Effector CD8-positive, alpha-beta T cell (primary cell): ENCODE data around the gene C19orf85.
"Not testable (repeated sequence)": the region's sequence is repeated elsewhere in the genome, so short reads cannot be mapped to it uniquely, and the experiment has no call there.

Source experiments
- DNase-seq: peaks from one replicate; lab custom pipeline; 2025; lab: John Stamatoyannopoulos, UW
- total RNA-seq, 4 experiments: gene quantifications; one replicate each; lab custom pipeline; 2026; lab: John Stamatoyannopoulos, UW

Gene C19orf85
- 0 reads per million in 4 experiments for total RNA-seq

DNA sequence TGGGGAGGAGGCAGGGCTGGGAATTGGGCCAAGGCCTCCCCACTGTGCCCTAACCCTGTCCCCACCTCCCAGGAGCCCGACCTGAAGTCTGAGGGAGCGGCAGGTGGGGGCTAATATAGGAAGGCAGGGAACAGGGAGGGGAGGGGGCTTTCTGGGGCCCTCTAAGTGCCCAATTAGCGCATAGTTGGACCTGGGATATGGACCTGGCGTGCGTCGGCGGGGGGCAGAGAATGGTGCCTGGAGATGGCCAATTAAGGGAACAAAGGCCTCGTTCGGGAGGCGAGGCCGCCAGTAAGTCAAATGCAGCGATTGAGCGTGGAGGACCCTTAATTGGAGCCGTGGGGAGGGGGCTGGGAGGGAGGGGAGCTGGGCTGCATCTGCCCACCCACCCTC is at the start of gene C19orf85:
TSS of gene C19orf85 (minus strand) at position 90 of the 393 bp plus-strand sequence. CDS start 197 bp downstream, outside the sequence.
- DNase-seq: no peak

DNA sequence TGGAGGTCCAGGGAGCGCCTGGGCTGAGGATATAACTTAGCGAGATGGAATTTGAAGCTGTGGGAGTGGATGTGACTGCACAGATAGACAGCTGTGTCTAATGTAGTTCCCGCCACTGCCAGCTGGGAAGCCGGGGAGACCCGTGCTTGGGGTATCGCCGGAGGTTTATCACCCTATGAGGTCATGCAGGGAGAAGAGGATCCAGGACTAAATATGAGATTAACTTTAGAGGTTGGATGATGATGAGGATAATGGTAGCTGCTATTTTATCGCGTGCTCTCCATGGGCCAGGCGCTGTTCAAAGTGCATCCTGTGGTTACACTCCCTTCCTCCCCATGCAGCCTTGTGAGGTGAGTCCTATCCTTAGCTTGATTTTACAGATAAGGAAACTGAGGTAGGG is 43.6 kb upstream of the C19orf85 start:
- DNase-seq: no peak

- DNase-seq: no peak
Observed at GRCh38 chr19:55504981-55505380, 40.4 kb upstream of the C19orf85 start.

- DNase-seq: no peak
Observed at GRCh38 chr19:55504252-55504603, 39.7 kb upstream of the C19orf85 start.

- DNase-seq: peak; percentile 94
Observed at GRCh38 chr19:55503502-55504251, 39.1 kb upstream of the C19orf85 start.

DNA sequence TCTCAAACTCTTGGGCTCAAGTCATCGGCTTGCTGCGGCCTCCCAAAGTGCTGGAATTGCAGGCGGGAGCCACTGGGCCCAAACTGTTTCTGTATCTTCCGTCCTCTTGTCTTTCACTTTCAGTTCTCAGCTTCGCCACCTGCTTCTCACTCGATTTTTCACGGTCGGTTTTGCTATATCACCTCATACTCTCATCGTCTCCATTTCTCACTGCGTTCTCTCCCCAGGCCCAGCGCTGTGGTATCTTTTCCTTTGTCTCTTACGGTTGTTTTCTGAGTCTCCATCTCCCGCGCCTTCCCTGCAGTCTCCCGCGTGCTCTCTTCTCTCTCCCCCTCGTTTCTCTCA is 38.6 kb upstream of the C19orf85 start:
- no peak for DNase-seq

- DNase-seq: no peak
Observed at GRCh38 chr19:55502197-55502952, 37.8 kb upstream of the C19orf85 start.

DNA sequence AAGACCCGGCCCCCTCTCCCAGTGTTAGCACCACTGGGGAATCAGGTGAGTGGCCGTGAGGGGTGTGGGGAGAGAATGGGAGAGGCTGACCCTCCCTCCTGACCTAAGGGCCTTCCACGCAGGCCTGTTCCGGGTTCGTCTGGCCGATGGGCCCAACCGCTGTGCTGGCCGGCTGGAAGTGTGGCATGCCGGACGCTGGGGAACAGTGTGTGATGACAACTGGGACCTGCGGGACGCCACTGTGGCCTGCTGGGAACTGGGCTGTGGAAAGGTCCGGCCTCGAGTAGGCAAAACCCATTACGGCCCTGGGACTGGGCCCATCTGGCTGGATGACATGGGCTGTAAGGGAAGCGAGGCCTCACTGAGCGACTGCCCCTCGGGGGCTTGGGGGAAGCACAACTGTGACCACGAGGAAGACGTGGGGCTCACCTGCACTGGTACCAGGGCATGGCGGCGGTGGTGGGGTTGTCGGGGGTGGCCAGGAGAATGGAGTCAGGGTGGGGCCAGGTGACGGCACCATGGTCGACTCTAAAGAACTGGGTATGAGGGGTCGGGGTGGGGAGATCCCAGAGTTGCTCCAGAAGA is 35.9 kb upstream of the C19orf85 start:
- DNase-seq: no peak

GRCh38 chr19:55498246-55498840 is 33.8 kb upstream of the C19orf85 start:
- DNase-seq: no peak

- DNase-seq: no peak
Observed at GRCh38 chr19:55497763-55498162, 33.2 kb upstream of the C19orf85 start.

GRCh38 chr19:55496820-55497219 is 32.3 kb upstream of the C19orf85 start:
- DNase-seq: not testable (repeated sequence)

GRCh38 chr19:55495646-55496349 is 31.2 kb upstream of the C19orf85 start:
- no peak for DNase-seq

DNA sequence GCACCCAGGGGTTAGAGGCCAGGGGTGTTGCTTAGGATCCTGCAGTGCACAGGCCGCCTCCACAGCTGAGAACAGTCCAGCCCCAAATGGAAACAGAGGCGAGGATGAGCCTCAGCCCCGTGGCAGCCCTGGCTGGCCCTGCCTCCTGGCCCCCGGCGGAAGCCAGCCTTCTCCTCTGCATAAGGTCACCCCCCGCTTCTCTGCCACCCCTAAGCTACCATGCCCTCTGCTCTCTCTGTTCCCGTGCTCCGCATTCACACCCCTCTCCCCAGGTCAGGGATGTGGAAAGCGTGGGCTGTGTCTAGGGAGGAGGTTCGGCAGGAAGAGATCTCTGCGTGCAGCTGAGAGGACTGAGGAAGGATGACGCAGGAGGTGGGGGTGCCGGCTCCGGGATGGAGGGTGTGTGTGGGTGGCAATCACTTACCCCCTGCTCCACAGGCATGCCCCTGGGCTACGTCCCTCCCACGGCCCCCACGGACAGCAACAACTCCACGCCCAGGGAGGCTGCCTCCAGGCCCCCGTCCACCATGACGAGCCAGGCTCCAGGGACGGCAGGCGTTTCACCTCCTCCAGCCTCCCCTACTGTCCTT is 29.7 kb upstream of the C19orf85 start:
- DNase-seq: no peak

DNA sequence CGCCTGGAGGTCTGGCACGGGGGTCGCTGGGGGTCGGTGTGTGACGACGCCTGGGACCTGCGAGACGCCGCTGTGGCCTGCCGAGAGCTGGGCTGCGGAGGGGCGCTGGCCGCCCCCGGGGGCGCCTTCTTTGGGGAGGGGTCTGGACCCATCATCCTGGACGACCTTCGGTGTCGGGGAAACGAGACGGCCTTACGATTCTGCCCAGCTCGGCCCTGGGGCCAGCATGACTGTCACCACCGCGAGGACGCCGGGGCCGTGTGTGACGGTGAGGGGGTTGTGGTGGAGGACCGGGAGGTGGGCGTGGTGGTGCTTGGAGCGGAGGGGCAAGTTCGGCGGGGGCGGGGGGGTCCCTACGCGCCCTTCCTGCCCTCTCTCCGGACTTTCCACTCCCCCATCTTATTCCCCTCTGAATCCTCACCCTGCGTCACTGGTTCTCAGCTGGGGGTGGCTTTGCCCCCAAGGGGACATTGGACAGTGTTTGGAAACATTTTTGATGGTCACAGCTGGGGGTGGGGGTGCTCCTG is 29.2 kb upstream of the C19orf85 start:
- DNase-seq: no peak

DNA sequence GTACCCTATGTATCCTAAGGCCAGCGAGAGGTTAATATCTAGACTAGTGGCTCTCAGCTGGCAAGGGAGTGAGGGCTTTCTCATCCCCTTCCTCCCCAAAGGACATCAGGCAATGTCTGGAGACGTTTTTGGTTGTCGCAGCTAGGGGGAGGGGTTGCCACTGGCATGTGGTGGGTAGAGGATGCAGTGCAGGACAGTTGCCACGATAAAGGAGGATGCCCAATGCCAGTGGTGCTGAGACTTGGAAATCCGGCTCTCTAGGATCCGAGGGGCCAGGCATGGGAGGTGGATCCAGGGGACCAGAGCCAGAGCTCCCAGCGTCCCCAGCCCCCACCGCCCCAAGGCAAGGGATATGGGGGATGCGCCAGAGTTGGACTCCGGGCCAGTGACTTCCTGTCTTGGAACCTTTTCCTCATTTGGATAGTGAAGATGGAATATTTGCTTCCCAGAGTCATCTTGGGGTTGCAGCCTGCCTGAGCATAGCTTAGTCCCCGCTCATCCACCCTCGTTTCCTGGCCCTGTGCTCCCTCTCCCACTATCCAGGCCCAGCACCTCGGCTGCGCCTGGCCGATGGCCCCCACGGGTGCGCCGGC is 28.6 kb upstream of the C19orf85 start:
- DNase-seq: no peak

DNA sequence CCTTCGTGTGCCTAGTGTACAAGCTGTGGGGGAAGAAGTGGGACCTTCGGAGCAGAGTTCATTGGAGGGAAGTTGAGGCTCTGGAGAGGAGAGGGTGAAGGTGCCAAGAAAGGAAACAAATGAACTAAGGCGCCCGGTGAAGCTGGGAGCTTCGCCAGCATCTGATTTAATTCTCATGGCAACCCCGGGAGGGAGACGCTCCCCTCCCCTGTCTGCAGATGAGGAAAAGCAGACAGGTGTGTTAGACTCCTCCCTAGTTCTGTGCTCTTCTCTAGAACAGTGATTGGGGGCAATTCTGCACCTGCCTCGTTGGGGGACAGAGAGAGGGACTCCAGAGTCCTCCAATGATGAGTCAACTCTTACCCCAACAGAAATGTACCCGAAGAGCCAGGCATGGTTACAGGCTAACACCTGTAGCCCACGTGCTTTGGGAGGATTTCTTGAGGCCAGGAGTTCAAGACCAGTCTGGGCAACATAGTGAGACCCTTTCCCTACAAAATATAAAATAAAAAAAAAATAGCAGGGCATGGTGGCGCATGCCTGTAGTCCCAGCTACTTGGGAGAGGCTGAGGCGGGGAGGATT is 27.9 kb upstream of the C19orf85 start:
- no peak for DNase-seq

DNA sequence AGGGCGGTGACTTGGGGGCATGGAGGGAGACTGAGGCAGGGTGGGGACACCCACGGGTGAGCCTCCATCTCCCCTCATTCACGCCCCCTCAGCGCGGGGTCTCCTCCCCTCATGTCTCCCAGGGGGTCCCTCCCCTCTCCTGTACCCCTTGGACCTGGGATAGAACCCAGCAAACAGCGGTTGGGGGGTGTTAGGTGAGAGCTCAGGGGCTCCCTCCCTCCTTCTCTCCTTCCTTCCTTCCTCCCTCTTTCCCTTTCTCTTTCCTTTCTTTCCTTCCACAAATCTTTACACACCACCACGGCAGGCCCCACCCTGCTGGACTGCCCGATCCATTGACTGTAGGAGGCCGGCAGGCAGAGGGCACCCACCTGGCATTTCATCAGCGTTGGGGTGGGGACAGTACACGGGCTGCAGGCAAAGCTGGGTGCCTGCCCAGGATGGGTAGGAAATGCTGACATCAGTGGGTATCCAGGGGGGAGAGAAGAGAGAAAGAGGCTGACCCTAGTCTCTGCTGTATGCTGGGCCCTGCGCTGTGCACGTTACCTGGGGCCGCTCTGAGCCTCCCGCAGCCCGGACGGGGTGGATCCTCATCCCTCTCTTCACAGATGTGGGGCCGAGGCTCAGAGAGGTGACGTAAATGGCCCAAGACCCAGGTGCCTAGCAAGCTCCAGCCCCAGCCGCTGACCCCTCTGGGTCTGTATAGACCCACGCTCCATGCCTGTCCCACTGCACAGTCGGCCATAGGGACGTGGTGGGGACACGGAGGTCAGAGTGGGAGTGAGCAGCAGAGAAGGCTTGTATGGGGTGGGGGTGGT is 27.2 kb upstream of the C19orf85 start:
- DNase-seq: no peak

- DNase-seq: no peak
Observed at GRCh38 chr19:55490478-55491432, 26.2 kb upstream of the C19orf85 start.
